Caco-2 (cell line): Measurements from ENCODE around the gene SPATA17. TPM values are rescaled to one million over a fixed set of nuclear protein-coding genes. Genes with fewer than 3 reads are reported as not detected.

Source experiments
- BruUV-seq: library from RNA; stranded (reverse); fragments of 400-500 nt; replicated peaks from 2 replicates; lab custom pipeline; 2021; lab: Mats Ljungman, UMichigan
- CTCF ChIA-PET: fragments of 300-600 bp; sonication (Branson Sonifier 250); formaldehyde crosslinking; loops from one replicate; lab custom pipeline; 2022; ENCODE audit warnings: antibody characterized with exemption; lab: Charles Lee
- POLR2A ChIA-PET: fragments of 300-600 bp; sonication (Branson Sonifier 250); formaldehyde crosslinking; loops from one replicate; lab custom pipeline; 2022; ENCODE audit warnings: antibody characterized with exemption; lab: Charles Lee
- DNase-seq, 2 experiments: peaks; one replicate each; pipeline versions ENCODE4 v3.0.0 to v3.0.0-alpha.2; 2020 to 2022
- H3K27me3 ChIP-seq: replicated peaks from 2 replicates; pipeline ENCODE4 v1.6.0; 2011; ENCODE audit warnings: low read length; ENCODE audit not compliant: control insufficient read depth, insufficient read depth
- H3K36me3 ChIP-seq: 2 replicates; pipeline ENCODE4 v1.5.1; 2011; ENCODE audit warnings: low read length; ENCODE audit not compliant: control insufficient read depth, insufficient read depth
- H3K4me1 ChIP-seq: fragments of 250-450 bp; sonication (Bioruptor Pico); 2 replicates; pipeline ENCODE4 v1.5.1; 2020; ENCODE audit warnings: mild to moderate bottlenecking
- H3K4me3 ChIP-seq: 2 replicates; pipeline ENCODE4 v1.5.1; 2011; ENCODE audit warnings: low read depth, mild to moderate bottlenecking, control low read depth, low read length
- H3K9me3 ChIP-seq: fragments of 250-450 bp; sonication (Bioruptor Pico); 2 replicates; pipeline ENCODE4 v1.5.1; 2020; ENCODE audit warnings: mild to moderate bottlenecking, moderate library complexity
- H3K27ac Mint-ChIP-seq: one replicate; pipeline ENCODE4 v1.8.0; 2022; ENCODE audit warnings: mixed read lengths; ENCODE audit not compliant: unreplicated experiment
- H3K27me3 Mint-ChIP-seq: one replicate; pipeline ENCODE4 v1.8.0; 2022; ENCODE audit warnings: mixed read lengths; ENCODE audit not compliant: insufficient read depth, unreplicated experiment
- H3K36me3 Mint-ChIP-seq: one replicate; pipeline ENCODE4 v1.8.0; 2022; ENCODE audit warnings: mild to moderate bottlenecking, mixed read lengths; ENCODE audit not compliant: insufficient read depth, unreplicated experiment
- H3K4me1 Mint-ChIP-seq: one replicate; pipeline ENCODE4 v1.8.0; 2022; ENCODE audit warnings: low read depth, mixed read lengths; ENCODE audit not compliant: unreplicated experiment
- H3K4me3 Mint-ChIP-seq: one replicate; pipeline ENCODE4 v1.8.0; 2022; ENCODE audit warnings: mild to moderate bottlenecking, moderate library complexity, mixed read lengths; ENCODE audit not compliant: unreplicated experiment
- H3K9me3 Mint-ChIP-seq: one replicate; pipeline ENCODE4 v1.8.0; 2022; ENCODE audit warnings: mixed read lengths; ENCODE audit not compliant: unreplicated experiment
- CTCF ChIP-seq, 2 experiments: fragments of 200-600 bp in 1 of 2; IDR thresholded peaks; 1 replicate in 1 of 2; 2 replicates in 1 of 2; pipeline versions ENCODE4 v1.5.1 to v1.8.0; 2011 to 2022; ENCODE audit warnings: antibody characterized with exemption in 1 of 2, control low read depth in 1 of 2, inconsistent platforms in 1 of 2, low read depth in 1 of 2, low read length in 1 of 2, mild to moderate bottlenecking in 1 of 2, moderate library complexity in 1 of 2; ENCODE audit not compliant: insufficient read depth in 1 of 2, severe bottlenecking in 1 of 2, unreplicated experiment in 1 of 2
- intact Hi-C: fragments of 100-400 bp; cut with micrococcal nuclease; formaldehyde crosslinking; loops from one replicate; pipeline ENCODE4 v1.10.0; 2022; ENCODE audit not compliant: unreplicated experiment
- total RNA-seq: library from RNA; stranded (reverse); gene quantifications from 2 replicates; pipeline ENCODE4 v1.2.3, GENCODE V29; 2022

Gene SPATA17
- total RNA-seq, 1 experiment from 2014 or later: 1.1 TPM

GRCh38 chr1:217626321-217626720 lies 4.8 kb upstream of the SPATA17 start:
- Mint-ChIP-seq H3K9me3 (no peaks in the 10 kb centered on the region), H3K36me3 (no peaks in the 10 kb centered on the region), H3K4me3 (no peak overlapping the region), H3K27me3 (no peaks in the 10 kb centered on the region), H3K27ac (no peak overlapping the region), H3K4me1 (peaks cover 4% of the 10 kb centered on the region)
- intact Hi-C loops: no loop called here
- no peak overlapping the region for H3K4me3 ChIP-seq
- POLR2A ChIA-PET: no interaction called here
- no peaks in the 10 kb centered on the region for H3K36me3 ChIP-seq
- CTCF ChIA-PET: no interaction called here
- no peaks in the 10 kb centered on the region for H3K9me3 ChIP-seq
- BruUV-seq: no TSS peak
- H3K27me3 ChIP-seq: no peaks in the 10 kb centered on the region
- no peak for TF ChIP-seq CTCF (IDR thresholded peaks at IDR 0.05; ENCODE audit: insufficient read depth in 1 of 2, low read depth in 1 of 2, low read length in 1 of 2, severe bottlenecking in 1 of 2, unreplicated experiment in 1 of 2)
- 0 out of 2 replicates have a peak, but pooled peaks cover 11% of the 10 kb centered on the region for H3K4me1 ChIP-seq
- DNase-seq: no peak

GRCh38 chr1:217627431-217627830 lies 3.7 kb upstream of the SPATA17 start:
- no peak for DNase-seq
- TF ChIP-seq CTCF (IDR thresholded peaks at IDR 0.05; ENCODE audit: insufficient read depth in 1 of 2, low read depth in 1 of 2, low read length in 1 of 2, severe bottlenecking in 1 of 2, unreplicated experiment in 1 of 2): no peak
- H3K9me3 Mint-ChIP-seq: no peaks in the 10 kb centered on the region
- no peaks in the 10 kb centered on the region for H3K27me3 Mint-ChIP-seq
- H3K4me3 Mint-ChIP-seq: no peak overlapping the region
- H3K27ac Mint-ChIP-seq: no peak overlapping the region
- BruUV-seq: no TSS peak
- no peaks in the 10 kb centered on the region for H3K27me3 ChIP-seq
- CTCF ChIA-PET: no interaction called here
- H3K9me3 ChIP-seq: no peaks in the 10 kb centered on the region
- peaks cover 7% of the 10 kb centered on the region for H3K4me1 Mint-ChIP-seq
- no peaks in the 10 kb centered on the region for H3K36me3 ChIP-seq
- POLR2A ChIA-PET: no interaction called here
- intact Hi-C loops: no loop called here
- 0 out of 2 replicates have a peak, but pooled peaks cover 11% of the 10 kb centered on the region for H3K4me1 ChIP-seq
- H3K36me3 Mint-ChIP-seq: no peaks in the 10 kb centered on the region
- no peak overlapping the region for H3K4me3 ChIP-seq

GRCh38 chr1:217642455-217642854 lies 11.3 kb downstream of the SPATA17 start:
- no peak for TF ChIP-seq CTCF (IDR thresholded peaks at IDR 0.05; ENCODE audit: insufficient read depth in 1 of 2, low read depth in 1 of 2, low read length in 1 of 2, severe bottlenecking in 1 of 2, unreplicated experiment in 1 of 2)
- CTCF ChIA-PET: no interaction called here
- Mint-ChIP-seq H3K4me3 (no peak overlapping the region), H3K4me1 (no peaks in the 10 kb centered on the region), H3K36me3 (no peaks in the 10 kb centered on the region), H3K9me3 (no peaks in the 10 kb centered on the region), H3K27ac (no peak overlapping the region), H3K27me3 (peaks cover 12% of the 10 kb centered on the region)
- Histone ChIP-seq H3K4me3 (no peak overlapping the region), H3K9me3 (no peaks in the 10 kb centered on the region), H3K27me3 (no peaks in the 10 kb centered on the region), H3K4me1 (no peaks in the 10 kb centered on the region), H3K36me3 (no peaks in the 10 kb centered on the region)
- no peak for DNase-seq
- BruUV-seq: no TSS peak
- POLR2A ChIA-PET: no interaction called here
- intact Hi-C loops: no loop called here
